ENCODE data around the gene OR2T8.

DNA sequence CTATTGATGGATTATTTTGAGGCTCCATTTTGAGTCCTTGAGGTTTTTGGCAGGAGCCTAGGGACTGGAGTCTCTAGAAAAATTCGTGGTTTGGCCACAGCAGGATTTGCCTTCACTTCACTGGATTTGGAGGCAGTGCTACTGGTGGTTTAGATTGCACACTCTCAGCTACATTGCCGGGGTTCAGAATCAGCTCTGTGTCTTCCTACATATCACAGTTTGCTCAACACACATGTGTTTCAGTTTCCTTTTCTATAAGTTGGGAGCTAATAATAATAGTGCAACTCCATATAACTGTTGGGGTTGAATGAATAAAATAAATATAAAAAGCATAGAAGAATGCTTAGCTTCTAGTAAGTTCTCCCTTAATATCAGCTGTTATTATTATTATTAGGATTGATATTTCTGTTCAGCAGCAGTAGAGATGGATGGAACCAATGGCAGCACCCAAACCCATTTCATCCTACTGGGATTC is 24.9 kb upstream of the OR2T8 start, which contains the start of gene OR2W3:
- TF ChIP-seq, protein P1, sequence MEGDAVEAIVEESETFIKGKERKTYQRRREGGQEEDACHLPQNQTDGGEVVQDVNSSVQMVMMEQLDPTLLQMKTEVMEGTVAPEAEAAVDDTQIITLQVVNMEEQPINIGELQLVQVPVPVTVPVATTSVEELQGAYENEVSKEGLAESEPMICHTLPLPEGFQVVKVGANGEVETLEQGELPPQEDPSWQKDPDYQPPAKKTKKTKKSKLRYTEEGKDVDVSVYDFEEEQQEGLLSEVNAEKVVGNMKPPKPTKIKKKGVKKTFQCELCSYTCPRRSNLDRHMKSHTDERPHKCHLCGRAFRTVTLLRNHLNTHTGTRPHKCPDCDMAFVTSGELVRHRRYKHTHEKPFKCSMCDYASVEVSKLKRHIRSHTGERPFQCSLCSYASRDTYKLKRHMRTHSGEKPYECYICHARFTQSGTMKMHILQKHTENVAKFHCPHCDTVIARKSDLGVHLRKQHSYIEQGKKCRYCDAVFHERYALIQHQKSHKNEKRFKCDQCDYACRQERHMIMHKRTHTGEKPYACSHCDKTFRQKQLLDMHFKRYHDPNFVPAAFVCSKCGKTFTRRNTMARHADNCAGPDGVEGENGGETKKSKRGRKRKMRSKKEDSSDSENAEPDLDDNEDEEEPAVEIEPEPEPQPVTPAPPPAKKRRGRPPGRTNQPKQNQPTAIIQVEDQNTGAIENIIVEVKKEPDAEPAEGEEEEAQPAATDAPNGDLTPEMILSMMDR (IDR thresholded peaks at IDR 0.05; ENCODE audit: low read depth, low read length, missing input control), result no peak
- TF ChIP-seq, protein P2, sequence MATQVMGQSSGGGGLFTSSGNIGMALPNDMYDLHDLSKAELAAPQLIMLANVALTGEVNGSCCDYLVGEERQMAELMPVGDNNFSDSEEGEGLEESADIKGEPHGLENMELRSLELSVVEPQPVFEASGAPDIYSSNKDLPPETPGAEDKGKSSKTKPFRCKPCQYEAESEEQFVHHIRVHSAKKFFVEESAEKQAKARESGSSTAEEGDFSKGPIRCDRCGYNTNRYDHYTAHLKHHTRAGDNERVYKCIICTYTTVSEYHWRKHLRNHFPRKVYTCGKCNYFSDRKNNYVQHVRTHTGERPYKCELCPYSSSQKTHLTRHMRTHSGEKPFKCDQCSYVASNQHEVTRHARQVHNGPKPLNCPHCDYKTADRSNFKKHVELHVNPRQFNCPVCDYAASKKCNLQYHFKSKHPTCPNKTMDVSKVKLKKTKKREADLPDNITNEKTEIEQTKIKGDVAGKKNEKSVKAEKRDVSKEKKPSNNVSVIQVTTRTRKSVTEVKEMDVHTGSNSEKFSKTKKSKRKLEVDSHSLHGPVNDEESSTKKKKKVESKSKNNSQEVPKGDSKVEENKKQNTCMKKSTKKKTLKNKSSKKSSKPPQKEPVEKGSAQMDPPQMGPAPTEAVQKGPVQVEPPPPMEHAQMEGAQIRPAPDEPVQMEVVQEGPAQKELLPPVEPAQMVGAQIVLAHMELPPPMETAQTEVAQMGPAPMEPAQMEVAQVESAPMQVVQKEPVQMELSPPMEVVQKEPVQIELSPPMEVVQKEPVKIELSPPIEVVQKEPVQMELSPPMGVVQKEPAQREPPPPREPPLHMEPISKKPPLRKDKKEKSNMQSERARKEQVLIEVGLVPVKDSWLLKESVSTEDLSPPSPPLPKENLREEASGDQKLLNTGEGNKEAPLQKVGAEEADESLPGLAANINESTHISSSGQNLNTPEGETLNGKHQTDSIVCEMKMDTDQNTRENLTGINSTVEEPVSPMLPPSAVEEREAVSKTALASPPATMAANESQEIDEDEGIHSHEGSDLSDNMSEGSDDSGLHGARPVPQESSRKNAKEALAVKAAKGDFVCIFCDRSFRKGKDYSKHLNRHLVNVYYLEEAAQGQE (IDR thresholded peaks at IDR 0.05), result no peak
- TF ChIP-seq ATF3 (IDR thresholded peaks at IDR 0.05), result no peak

Measured in liver (tissue), 3 donors.